Measurements from ENCODE around the gene LRRC32.

Gene LRRC32

DNA sequence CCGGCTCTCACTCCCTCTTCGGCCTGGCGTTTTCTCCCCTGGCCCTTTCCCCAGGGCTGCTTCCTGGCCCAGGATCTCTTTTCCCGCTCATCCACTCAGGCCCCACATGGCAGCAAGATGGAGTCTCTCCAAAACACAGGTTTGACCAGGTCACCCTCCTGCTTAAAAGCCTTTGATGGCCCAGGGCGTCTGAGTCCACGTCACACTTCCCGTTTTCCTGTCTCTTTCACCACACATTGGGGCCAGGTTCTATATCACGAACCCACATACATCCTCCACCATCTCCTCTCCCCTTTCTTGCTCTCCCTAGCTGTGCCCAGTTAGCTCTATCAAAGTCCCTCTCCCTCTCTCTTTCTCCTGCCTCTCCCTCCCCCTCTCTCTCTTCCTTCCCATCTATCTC lies 7.8 kb upstream of the LRRC32 start:
- no peak for DNase-seq

DNA sequence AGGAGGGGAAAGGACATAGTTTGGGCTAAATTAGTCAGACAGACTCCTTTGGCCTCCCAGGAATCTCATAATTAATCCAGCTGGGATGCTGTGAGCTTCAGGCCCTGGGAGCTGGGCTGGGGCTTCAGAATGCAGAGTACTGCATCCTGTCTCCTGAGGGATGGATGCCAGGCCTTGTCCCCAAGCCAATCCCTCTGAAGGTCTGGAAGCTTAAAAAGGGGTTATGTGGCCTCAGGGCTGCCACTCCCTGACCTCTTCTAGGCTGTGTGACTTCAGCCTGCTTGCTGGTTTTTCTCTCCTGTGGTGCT lies 6.9 kb upstream of the LRRC32 start:
- DNase-seq = no peak

DNA sequence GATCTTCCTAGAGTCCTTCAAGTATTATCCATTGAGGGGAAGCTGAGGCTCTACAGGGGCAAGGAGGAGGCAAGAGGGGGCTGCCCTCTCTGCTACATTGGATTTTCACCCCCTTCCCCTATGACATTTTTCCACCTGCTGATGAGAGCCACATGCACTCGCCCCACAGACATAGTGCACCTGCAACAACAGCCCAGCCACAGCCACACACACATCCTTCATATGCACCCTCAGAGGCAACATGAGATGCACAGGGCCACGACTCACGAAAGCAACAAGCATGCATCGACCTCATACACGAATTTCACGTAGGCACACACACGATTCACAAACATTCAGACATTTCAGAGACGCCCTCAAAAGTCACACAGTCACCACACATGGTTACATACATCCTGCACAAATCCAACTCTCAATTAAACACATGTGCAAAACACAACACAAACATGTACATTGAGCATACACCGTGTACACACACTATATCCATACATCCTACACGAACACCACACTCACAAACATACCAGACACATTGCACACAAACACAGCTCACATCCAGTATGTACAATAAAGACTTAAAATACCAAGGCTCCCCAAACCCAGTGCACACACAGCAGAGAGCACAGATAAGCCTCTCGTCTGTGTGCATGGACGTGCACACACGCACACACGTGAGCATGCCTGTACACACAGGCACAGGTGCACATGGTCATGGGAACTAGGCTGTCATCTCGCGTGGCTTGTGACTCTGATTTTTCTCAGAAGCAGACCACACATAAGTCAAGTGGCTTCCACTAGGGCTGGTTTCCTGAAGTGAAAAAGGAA lies 6.3 kb upstream of the LRRC32 start:
- DNase-seq = no peak

DNA sequence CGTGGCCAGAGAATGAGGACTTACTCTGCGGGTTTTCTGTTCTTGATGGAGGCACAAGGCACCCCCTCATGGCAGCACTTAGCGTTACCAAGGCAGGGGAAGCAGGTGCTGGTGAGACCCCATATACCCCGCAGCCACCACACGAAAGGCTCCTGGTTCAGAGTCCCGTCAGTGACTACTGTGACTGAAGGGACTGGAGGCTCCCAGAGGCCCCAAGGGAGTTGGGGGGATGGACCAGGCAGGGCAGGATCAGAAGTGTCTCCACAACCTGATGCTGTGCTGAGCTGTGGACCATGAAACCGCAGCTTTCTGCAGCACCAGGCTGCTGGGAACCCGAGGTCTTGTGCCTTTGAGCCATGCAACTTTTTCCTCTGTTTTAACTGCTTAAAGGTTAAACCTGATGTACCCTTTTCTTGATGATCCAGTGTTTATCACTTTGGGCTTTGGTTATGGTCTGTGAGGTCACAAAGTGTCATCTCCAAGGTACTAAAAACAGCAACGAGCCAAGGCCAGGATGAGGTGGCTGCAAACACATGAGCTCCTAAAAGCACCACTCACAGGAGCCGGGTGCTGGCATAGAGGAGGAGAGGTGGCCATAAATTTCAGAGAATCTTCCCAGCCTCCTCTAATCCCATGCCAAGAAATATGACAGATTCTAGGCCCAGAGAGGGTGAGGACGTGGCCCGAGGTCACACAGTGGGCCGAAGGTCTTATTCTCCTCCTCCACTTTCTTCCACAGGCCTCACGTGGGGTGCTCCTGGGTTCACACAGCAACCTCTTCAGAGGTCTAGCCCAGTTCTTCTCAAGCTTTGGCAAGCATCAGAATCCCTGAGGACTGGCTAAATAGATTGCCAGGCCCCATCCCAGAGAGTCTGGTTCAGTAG lies 4.2 kb upstream of the LRRC32 start:
- no peak for DNase-seq

DNA sequence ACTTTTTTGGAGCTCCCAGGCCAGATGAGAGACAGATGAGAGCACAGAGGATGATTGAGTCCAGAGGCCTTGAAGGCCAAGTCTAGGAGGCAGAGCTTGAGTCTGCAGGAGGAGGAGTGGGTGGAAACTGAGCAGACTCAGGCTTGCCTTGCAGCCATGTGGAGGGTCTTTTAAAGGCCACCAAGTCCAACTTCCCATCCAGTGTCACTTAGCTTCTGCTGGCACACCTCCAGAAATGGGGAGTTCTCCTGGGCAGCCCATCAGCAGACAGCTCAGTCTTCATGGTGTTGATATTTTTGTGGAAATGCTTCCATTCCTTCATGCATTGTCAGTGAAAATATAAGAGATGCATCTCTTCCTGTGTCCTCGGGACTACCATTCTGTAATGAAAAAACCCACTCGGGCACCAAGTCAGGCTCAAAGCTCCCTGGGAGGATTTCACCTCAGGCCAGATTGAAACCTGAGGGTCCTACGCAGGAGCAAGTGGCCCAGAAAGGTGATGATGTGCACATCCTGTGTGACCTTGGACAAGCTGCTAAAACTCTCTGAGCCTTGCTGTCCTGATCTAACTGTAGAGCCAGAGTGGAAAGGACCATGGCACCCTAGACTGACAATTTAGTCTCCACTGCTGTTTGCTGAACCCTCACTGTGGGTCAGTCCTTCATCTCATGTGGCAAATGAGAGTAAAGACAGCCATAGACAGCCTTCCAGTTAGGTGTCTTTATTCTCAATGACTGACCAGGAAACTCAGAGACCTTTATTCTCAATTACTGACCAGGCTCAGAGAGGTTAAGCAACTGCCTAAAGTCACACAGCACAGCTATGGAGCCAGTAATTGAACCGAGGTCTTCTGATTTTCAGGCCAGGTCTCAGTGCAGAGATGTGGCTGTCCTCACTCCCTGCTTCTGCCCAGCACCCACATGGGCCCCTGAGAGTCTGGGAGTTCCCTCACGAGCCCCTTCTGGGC lies 2.9 kb upstream of the LRRC32 start:
- DNase-seq = no peak

DNA sequence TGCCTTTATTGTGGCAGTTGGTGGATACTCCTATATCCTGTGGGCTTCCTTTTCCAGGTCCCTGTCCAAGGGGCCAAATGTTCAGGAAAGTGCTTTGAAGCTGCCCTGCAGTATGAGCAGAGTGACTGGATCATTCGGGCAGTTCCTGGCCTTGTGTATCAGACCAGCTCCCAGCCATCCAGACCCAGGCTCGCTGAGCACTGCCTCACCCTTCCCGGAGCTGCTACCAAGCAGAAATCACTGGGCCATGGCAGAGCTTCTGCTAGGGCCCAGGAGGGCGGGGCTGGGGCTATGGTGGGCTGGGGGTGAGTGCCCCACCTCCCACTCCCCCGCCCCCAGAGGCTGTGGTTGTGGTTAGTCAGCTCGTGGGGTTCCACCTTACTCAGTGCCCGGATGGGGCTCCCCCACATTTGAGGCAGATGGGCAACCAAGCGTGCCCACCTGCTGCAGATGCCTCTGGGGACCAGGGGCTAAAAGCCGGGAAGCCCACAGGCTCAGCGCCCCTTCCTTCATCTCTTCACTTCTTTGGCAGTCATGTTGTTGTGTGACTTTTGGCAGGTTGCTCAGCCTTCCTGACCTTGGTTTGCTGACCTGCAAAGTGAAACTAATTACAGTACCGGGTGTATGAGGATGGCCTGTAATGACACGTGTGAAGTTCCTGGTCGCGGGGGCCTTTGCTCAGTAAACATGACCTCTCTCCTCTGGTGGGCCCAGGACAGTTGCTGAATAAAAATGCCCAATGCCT lies 2.1 kb upstream of the LRRC32 start:
- no peak for DNase-seq

DNA sequence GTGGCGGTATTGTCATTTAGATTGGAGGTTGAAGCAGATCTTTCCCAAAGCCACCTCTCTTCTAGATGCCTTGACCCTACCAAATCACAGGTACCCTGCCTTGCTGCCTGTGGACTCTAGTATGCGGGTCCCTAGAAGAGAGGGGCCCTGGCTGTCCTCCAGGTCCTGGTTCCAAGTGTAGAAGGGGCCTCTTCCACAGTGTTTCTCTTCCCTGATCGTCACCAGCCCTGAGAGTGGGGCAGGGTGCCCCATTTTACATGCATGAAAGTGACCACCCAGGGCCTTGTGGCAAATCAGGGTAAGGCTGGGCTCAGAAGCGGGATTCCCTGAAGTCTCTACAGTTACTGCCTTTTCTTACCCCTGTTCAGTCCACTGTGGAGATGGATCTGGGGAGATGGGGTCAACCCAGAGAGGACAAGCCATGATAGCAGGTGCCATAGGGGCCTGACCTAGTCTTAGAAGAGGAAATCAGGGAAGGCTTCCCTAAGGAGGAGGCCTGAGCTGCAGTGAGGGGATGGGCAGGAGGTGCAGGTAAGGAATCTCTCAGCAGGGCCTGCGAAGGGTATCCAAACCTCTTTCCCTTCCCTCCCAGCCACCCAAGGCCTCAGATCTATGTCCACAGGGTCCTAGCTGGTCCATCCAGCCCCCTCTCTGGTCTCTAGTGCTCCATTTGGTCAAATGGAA lies 1.2 kb upstream of the LRRC32 start:
- DNase-seq = no peak

DNA sequence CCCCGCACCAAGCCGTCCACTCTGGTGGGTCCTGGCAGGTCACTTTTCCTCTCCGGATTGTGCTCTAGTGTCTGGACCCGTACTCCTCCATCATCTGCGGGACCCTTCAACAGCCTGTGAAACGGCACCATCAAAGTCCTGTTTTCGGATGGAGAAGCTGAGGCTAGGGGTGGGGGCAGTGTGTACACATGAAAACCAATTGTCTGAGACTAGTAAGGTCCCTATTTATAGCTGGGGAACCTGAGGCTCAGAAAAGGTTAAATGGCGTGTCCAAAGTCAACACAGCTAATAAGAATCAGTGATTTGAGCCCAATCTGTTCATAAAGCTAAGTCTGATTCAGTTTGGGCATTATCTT lies 668 bp upstream of the LRRC32 start:
- DNase-seq = no peak

DNA sequence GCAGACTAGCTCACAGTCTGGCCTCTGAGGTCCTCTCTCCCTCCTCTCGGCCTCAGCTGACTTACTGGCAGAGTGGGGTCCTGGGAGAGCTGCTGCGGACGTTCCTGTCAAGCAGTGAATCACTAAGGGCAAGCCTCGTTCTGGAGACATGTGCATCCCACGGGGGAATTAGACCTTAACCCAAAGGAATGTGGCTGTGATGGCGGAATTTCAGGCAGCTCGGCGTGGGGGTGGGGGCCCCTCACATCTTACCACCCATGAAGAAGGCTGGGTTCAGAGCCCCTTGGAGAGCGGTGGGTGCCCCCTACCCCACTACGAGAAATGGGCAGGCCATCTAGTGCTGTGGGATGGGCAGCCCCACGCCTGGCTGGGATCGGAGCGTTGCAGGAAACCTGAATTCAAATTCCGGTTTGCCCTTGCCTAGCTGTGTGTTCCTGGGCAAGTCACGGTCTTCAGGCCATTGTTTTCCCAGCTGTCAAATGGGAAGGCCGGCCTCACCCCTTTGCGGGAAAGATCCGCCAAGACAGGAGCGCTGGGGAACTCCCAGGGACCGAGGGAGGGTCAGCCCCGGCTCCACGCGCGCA lies 554 bp downstream of the LRRC32 start:
- no peak for DNase-seq

DNA sequence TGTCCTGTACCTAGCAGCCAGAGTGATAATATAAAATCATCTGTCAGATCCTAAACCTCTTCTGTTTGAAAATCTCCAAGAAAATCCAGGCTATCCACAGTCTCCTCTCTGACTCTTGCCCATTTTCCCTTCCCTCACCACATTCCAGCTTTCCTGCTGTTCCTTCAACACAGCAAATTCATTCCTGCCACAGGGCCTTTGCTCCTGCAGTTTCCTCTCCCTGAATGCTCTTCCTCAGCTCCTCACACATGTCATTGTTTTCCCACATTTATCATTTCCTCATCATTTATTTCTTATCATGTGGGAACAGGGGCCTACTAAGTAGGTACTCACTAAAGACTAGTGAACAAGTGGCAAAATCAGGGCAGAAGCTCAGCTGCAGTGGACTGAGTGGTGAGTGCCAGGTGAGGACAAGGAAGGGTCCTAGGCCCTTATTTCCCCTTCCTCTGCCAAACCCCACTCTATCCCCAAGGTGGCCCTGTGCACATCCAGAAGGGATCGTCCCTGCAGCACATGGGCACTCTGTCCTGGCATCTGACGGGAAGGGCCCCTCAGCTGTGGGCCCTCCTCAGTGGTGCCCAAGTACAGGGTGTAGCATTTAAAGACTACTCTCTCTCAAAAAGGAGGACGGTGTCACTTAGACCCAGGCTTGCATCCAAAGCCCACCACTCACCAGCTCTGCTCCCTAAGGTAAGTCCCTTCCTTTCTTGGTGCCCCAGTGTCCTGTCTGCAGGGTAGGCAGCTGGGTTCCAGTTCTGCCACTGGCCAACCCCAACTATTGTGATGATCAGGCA lies 2.0 kb downstream of the LRRC32 start:
- DNase-seq = no peak

DNA sequence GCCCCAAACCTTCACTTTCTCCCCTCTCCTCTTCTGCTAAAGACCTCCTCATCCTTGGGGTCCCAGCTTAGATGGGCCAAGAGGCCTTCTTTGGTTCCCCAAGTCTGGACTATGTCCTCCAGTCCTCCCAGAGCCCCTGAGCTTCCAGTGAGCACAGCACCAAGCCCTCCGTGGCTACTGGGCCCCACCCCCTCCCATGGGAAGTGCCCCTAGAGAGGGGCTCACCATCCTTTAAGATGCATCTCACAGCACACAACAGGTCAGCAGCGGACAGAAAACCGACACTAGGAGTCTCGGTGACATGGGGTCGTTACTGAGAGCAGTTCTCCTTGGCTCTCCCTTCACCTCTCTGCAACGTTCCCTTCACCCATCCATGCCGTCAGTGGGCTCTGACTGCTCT lies 2.7 kb downstream of the LRRC32 start:
- no peak for DNase-seq

DNA sequence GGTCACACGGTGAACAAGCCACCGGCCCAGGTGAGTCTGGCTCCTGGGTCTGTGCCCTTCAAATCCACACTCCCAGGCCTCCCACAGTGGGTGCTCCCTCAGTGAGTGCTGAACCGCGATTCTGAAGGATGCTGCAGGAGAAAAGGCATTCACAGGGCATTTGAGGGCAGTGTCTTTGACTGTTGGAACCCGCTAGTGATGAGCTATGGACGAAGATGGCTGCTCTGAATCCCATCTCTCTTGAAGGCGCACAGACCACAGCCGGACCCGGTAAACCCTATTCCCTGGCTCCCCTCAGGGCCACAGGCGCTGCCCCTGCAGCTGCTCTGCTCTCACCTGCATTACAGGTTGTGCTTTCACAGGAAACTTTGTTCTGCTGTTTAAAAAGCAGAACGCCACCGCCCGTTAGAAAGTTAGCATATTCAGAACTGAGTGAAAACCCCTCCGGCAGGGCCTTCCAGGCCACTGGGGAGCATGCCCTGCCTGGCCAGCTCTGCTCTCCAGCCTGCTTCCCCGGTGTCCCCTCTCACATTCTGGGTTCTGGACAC lies 3.2 kb downstream of the LRRC32 start:
- DNase-seq = no peak

DNA sequence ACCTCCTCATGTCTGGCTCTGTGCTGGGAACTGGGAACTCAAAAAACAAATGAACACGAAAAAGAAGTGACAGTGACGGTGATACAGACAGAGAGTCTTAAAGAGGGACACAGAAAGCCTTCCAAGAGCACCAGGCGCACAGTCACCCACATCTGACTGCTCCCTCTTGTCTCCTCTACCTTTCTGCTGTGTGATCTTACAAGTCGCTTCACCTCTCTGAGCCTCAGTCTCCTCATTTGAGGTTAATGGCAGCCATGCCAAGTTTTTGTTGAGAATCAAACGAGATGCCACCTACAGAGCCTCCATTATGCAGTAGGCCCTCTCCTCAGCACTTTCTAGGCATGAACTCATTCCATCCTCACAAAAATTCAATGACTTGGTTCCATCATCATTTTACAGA lies 3.7 kb downstream of the LRRC32 start:
- no peak for DNase-seq

DNA sequence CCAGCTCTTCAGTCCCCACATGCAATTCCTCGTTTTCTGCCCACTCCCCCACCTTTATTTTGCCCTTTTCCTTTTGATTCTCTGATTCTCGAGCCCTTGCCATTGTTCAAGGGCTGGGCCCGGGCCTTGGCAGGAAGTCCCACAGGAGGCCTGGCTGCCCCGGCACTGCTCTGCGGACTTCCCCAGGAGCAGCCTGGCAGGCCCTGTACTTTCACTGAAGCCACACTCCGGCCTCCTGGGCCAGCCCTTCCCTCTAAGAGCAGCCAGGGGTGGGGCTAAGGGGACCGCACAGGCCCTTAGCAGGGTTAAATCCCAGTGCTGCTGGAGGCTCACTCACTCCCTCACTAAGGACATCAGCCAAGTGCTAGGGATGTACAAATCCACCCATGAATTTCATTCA lies 4.1 kb downstream of the LRRC32 start:
- no peak for DNase-seq

DNA sequence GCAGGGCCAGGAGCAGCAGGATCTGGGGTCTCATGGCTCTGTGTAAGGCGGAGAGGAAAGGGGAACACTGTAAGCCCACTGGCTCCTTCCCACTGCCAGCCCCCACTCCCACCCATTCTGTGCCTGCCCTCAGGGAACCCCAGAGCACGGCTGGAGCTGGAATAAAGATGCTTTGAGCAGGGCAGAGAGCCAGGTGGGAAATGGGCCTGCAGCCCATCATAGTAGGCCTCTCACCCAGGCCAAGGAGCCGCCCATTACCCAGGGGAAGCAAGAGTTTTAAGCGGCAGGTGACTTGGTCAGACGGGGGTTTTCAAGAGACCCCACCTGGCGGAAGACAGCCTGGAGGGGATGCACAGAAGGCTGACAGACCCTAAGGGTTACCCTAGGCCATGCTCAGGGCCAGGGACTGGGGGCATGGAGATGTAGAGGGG lies 4.6 kb downstream of the LRRC32 start:
- no peak for DNase-seq

DNA sequence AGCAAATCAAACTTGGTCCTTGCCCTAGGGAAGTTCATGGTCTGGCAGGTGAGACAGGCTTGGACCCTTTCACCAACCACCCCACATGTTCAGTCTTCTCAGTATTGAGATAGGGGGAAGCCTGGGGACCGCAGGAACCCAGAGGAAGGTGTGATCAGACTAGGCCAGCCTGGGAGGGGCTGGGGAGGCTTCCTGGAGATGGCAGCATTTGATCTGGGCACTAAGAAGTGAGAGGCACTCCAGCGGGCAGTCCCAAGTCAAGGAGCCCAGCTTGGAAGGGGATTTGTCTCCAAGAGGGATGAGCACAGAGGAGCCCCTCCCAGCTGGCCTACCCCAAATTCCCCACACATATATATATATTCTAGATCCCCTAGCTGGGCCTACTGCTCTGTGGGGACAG lies 5.4 kb downstream of the LRRC32 start:
- DNase-seq = no peak

DNA sequence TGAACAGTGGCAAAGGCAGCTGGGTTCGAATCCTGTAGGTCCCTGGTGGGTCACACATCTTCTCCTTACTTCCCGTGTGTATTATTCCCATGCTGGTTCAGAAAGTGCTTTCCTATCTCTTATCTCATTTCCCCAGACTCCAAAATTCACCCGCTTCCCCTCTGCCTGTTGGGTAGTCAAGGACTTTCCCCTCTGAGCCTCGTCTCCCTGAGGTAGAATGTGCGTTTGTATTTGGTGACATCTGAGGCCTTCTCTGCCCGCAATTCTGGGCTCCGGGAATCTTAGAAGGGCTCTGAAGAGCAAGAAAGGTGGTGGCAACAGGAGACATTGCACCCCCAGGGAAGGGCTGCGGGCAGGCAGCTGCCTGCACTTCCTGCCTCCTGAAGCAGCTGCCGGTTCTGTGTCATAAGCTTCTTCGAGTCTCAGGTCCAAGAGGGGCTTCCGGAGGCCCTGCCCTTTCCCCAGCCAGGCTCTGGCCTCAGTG lies 5.9 kb downstream of the LRRC32 start:
- DNase-seq = no peak

DNA sequence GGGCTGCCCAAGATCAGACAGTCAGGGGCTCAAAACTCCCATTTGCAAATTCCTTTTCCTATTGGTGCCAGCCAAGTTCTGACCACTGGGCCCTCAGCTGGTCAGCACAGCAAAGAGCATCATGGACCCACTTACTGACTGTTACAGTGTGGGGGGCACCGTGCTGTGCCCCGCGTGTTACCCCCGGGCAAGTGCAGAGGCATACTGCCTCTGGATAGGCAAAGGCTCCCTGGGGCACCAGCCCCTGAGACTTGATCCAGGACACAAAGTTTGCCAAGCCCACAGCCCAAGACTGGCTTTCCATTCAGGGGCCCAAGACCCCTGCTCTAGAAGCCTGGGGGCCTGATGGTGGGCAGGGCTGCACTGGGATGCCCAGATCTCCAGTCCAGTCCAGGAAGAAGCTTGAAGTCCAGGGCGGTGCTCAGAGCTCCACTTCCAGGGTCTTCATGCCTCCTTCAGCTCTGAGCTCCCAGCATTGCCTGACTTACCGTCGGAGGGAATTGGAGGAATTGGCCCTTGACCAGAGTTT lies 6.6 kb downstream of the LRRC32 start:
- DNase-seq = no peak

DNA sequence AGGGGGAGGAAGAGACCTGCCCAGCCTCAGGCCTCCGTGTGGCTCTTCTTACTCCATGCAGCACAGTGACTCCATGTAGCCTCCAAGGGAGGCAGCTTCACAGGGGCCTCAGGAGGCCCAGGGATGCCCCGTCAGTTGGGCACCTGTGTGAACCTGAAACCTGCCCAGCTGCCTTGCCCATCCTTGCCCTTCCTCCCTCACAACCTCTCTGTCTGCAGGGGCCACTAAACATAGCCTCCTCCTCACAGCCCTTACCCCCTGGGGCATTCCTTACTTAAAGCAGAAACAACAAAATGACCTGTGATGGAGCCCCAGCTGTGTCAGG lies 7.1 kb downstream of the LRRC32 start:
- DNase-seq = no peak

Measured in NCI-H226 (cell line).